Mucosa of stomach (tissue), 1 donor: ENCODE data around the gene EME1.
"Not testable (repeated sequence)": the region's sequence is repeated elsewhere in the genome, so short reads cannot be mapped to it uniquely, and the experiment has no call there.

ENCODE experiments used
- H3K27me3 ChIP-seq: one replicate; pipeline ENCODE4 v1.7.0; 2013; ENCODE audit warnings: mild to moderate bottlenecking, low read length; ENCODE audit not compliant: control insufficient read depth, insufficient read depth
- H3K36me3 ChIP-seq: one replicate; pipeline ENCODE4 v1.7.0; 2013; ENCODE audit warnings: low read length; ENCODE audit not compliant: control insufficient read depth, insufficient read depth
- H3K4me1 ChIP-seq: one replicate; pipeline ENCODE4 v1.7.0; 2013; ENCODE audit warnings: mild to moderate bottlenecking, low read length; ENCODE audit not compliant: control insufficient read depth, insufficient read depth
- H3K4me3 ChIP-seq: one replicate; pipeline ENCODE4 v1.7.0; 2013; ENCODE audit warnings: low read length
- H3K9ac ChIP-seq: one replicate; pipeline ENCODE4 v1.7.0; 2013; ENCODE audit warnings: mild to moderate bottlenecking, low read length, moderate library complexity
- H3K9me3 ChIP-seq: one replicate; pipeline ENCODE4 v1.7.0; 2013; ENCODE audit warnings: mild to moderate bottlenecking, low read length, moderate library complexity; ENCODE audit not compliant: control insufficient read depth
- donor health status: Pancreatic carcinoma.

EME1 gene

GRCh38 chr17:50426814-50427787, 54.1 kb downstream of the EME1 start:
- no peaks in the 10 kb centered on the region for H3K27me3 ChIP-seq
- H3K9ac ChIP-seq, result peak overlapping the region; percentile 86
- H3K4me1 ChIP-seq, result peaks cover 62% of the 10 kb centered on the region

GRCh38 chr17:50428126-50428525, 55.1 kb downstream of the EME1 start:
- H3K27me3 ChIP-seq, H3K4me3 ChIP-seq, H3K36me3 ChIP-seq, H3K9me3 ChIP-seq: not testable (repeated sequence)
- peak overlapping the region; percentile 45 for H3K9ac ChIP-seq
- peaks cover 62% of the 10 kb centered on the region for H3K4me1 ChIP-seq

More at GRCh38 chr17:50426814-50427787, 54.1 kb downstream of the EME1 start:
- Histone ChIP-seq H3K4me3 (peak overlapping the region; percentile 62), H3K36me3 (no peaks in the 10 kb centered on the region), H3K9me3 (no peaks in the 10 kb centered on the region)

GRCh38 chr17:50428831-50429424, 55.9 kb downstream of the EME1 start:
- peak overlapping the region; percentile 41 for H3K9ac ChIP-seq
- H3K4me1 ChIP-seq, result peaks cover 55% of the 10 kb centered on the region
- no peaks in the 10 kb centered on the region for H3K9me3 ChIP-seq
- H3K4me3 ChIP-seq, result no peak overlapping the region
- H3K36me3 ChIP-seq, result no peaks in the 10 kb centered on the region
- H3K27me3 ChIP-seq, result no peaks in the 10 kb centered on the region

- H3K27me3 ChIP-seq, result no peaks in the 10 kb centered on the region
- no peaks in the 10 kb centered on the region for H3K9me3 ChIP-seq
- peaks cover 46% of the 10 kb centered on the region for H3K4me1 ChIP-seq
- no peak overlapping the region for H3K4me3 ChIP-seq
- H3K36me3 ChIP-seq, result no peaks in the 10 kb centered on the region
- H3K9ac ChIP-seq, result no peak overlapping the region
Observed at GRCh38 chr17:50429793-50430192, 56.8 kb downstream of the EME1 start.
